AG10803 (cell line): ENCODE results near the gene CPLX4.

ENCODE experiments used
- DNase-seq: peaks from one replicate; pipeline ENCODE4 v3.0.0; 2010; ENCODE audit warnings: low read depth
- H3K4me3 ChIP-seq: 2 replicates; pipeline ENCODE4 v1.5.1; 2011; ENCODE audit warnings: mild to moderate bottlenecking, low read length, control low read depth
- TF ChIP-seq, protein P1 (sequence below): conservative IDR thresholded peaks from 2 replicates; pipeline ENCODE4 v1.5.1; 2011; ENCODE audit warnings: mild to moderate bottlenecking, low read length, control low read depth, inconsistent platforms

The CPLX4 gene

GRCh38 chr18:59276047-59276446 lies 42.4 kb downstream of the CPLX4 start:
- no peak overlapping the region for H3K4me3 ChIP-seq
- TF ChIP-seq, protein P1, sequence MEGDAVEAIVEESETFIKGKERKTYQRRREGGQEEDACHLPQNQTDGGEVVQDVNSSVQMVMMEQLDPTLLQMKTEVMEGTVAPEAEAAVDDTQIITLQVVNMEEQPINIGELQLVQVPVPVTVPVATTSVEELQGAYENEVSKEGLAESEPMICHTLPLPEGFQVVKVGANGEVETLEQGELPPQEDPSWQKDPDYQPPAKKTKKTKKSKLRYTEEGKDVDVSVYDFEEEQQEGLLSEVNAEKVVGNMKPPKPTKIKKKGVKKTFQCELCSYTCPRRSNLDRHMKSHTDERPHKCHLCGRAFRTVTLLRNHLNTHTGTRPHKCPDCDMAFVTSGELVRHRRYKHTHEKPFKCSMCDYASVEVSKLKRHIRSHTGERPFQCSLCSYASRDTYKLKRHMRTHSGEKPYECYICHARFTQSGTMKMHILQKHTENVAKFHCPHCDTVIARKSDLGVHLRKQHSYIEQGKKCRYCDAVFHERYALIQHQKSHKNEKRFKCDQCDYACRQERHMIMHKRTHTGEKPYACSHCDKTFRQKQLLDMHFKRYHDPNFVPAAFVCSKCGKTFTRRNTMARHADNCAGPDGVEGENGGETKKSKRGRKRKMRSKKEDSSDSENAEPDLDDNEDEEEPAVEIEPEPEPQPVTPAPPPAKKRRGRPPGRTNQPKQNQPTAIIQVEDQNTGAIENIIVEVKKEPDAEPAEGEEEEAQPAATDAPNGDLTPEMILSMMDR: no peak
- no peak for DNase-seq

- no peak for DNase-seq
- H3K4me3 ChIP-seq: no peak overlapping the region
- TF ChIP-seq, protein P1: no peak
These were observed 43.0 kb downstream of the CPLX4 start for GRCh38 chr18:59275406-59275949.

GRCh38 chr18:59274533-59274928 lies 43.9 kb downstream of the CPLX4 start:
- TF ChIP-seq, protein P1: no peak
- DNase-seq: no peak
- no peak overlapping the region for H3K4me3 ChIP-seq

DNA sequence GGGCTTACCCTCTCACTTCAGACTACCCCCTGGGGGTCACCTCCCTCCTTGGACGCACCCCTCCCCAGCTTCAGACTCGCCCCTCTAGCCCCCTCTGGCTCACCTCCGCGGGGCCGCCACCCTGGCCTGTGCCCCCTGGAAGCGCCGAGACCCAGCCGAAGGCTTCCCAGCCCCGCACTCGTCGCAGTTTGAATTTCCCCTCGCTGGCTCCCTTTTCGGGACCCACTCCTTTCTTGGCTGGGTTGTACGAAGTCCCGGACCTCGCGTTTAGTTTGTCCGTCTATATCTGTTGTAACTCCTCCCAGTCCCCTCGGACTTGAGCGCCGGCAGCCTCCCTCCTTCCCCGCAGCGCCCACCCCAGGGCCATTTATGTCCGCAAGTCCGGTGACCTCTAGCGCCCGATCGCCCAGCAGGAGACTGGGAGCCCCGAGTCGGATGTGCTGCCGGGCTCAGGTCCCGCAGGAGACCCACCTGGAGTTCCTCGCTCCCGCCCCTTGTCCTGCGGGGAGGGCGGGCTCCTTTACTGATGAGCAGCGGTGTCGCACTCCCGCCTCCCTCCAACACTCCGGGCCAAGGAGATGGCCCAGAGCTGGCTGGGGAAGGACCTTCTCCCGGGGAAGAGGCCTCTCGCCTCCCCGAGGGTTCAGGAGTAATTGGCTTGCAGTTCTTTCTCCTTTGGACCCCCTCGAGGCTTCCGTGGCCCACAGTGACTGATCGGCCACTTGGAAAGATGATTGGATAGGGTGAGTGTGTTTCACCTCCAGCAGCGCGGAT lies 44.5 kb downstream of the CPLX4 start:
- H3K4me3 ChIP-seq: no peak overlapping the region
- no peak for DNase-seq
- TF ChIP-seq, protein P1: no peak

- TF ChIP-seq, protein P1: no peak
- no peak for DNase-seq
- peak within 1 kb of the TSS; percentile 26 for H3K4me3 ChIP-seq
These were observed 45.3 kb downstream of the CPLX4 start, which contains the start of gene RAX for GRCh38 chr18:59272891-59273758. TSS of gene RAX (minus strand) at chr18:59273454. CDS start at chr18:59273206, 248 bp downstream.

DNA sequence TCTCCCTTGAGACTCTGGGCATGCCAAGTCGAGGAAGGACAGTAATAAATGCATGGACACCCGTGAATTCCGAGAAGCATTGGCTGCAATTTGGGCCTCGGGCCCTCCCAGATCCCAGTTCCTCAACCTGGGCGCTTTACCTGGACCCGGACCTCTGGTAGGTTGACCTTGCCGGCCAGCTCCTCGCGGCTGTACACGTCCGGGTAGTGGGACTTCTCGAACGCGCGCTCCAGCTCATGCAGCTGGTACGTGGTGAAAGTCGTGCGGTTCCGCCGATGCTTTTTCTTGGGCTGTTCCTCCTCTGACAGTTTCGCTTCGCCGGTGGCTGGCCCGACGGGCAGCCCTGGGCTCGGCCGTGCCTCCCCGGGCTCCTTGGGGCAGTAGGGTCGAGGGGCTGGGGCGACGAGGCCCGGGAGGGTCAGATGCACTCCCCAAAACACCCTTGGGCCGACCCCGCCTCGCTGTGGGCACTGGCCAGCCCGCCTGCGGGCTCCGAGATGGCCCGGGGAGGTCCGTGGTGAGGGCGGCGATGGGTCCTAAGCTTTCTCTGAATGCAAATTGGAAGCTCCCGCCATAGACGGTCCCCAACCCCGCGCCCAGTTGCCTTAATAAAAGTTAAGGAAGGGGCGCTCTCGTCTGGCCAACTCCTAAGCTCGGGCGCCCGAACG lies 46.1 kb downstream of the CPLX4 start:
- no peak for DNase-seq
- peak overlapping the region; percentile 26 for H3K4me3 ChIP-seq
- TF ChIP-seq, protein P1: no peak
